Omental fat pad (tissue), 4 donors: ENCODE measurements around the gene MALRD1. TPM values are rescaled to one million over a fixed set of nuclear protein-coding genes. Genes with fewer than 3 reads are reported as not detected.

Experiments used
- ATAC-seq: fragments of 150-250 bp; one replicate; pipeline ENCODE4 v1.9.1; 2016; ENCODE audit warnings: mild to moderate bottlenecking, moderate library complexity; ENCODE audit not compliant: low FRiP score
- DNase-seq: peaks from one replicate; pipeline ENCODE4 v3.0.0-alpha.2; 2019; ENCODE audit warnings: low spot score
- CTCF ChIP-seq, 3 donors: fragments of 450-650 bp; IDR thresholded peaks; one replicate each; pipeline ENCODE4 v1.5.1; 2016 to 2017; ENCODE audit warnings: antibody characterized with exemption in 3 of 3, mild to moderate bottlenecking in 3 of 3, moderate library complexity in 2 of 3
- total RNA-seq, 4 donors: library from RNA; depleted of rRNA; stranded (reverse); fragments of >200 nt; gene quantifications; one replicate each; pipeline ENCODE4 v1.1.0, GENCODE V29; 2016

MALRD1 gene
- total RNA-seq, 4 donors from 2014 or later: 0.93 to 2.4 (median 1.4) TPM

GRCh38 chr10:19168584-19168983 lies 120.0 kb downstream of the MALRD1 start:
- TF ChIP-seq CTCF (IDR thresholded peaks at IDR 0.05): no peak
- DNase-seq (no peak), ATAC-seq (no peak)

DNA sequence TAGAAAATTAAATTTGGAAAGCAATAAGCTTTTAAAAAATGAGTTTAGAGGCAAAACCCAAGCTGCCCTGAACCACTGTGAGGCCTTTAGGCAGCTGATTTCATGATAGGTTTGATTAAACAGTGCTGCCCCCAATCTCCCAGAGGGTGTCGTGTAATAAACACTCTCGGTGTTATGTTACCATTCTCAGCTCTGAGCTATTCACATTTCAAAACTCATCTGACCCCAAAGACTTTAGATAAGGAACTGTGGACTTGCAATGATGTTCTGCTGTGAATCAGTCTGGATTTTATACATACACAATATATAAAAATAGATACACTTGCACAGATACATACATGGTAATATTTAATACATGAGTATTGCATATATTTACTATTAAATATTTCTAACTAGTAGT lies 120.4 kb downstream of the MALRD1 start:
- TF ChIP-seq CTCF (IDR thresholded peaks at IDR 0.05): no peak
- DNase-seq (no peak), ATAC-seq (no peak)

DNA sequence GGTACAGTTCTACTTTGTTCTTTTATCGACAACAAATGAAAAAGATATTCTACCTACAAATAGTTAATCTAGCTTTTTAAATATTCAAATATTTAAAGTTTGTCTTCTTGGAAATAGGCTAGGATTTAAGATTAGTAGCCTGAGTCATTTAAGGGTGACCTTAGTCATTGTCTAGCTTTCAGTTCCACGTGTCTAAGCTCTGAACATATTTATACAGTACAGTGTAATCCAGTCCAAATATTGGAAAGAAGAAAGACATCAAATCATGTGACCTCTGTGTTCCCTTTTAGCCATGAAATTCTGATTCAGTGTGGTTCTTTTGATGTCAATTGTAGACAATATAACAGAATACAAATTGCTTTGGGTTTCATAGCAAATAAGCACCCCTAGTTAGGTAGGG lies 121.1 kb downstream of the MALRD1 start:
- no peak for TF ChIP-seq CTCF (IDR thresholded peaks at IDR 0.05)
- DNase-seq (no peak), ATAC-seq (no peak)

GRCh38 chr10:19178675-19179074 lies 130.1 kb downstream of the MALRD1 start:
- no peak for TF ChIP-seq CTCF (IDR thresholded peaks at IDR 0.05)
- no peak for DNase-seq
- no peak for ATAC-seq

DNA sequence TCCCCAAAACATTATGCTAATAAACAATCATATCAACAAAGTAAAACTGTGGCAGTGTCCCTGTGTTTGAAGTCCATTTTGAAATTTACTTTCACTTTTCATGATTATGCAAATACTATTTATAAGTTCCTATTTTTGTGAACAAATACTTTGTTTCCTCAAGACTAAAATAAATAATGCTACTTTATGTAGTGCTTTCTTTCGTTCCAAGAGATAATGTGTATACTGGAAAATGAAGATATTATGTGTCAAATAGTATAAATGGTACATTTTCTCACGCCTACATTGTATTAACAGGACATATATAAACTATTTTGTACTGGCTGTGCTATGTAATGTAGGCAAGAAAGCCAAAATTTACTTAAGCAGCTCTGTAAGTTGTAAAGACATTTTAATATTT lies 136.3 kb downstream of the MALRD1 start:
- no peak for TF ChIP-seq CTCF (IDR thresholded peaks at IDR 0.05)
- no peak for DNase-seq
- ATAC-seq: no peak

DNA sequence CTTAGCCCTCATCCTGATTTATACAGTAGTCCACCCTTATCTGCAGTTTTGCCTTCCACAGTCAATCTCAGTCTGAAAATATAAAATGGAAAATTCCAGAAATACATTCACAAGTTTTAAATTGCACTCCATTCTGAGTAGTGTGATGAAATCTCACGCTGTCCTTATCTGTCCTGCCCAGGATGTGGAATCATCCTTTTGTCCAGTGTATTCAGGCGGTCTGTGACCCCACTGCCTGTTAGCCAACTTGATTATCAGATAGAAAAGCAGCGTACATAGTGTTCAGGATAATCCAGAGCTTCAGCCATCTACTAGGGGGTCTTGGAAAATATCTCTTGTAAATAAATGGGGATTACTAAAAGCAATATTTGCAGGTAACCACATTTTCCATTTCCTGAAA lies 146.3 kb downstream of the MALRD1 start:
- ATAC-seq (no peak), DNase-seq (no peak)
- no peak for TF ChIP-seq CTCF (IDR thresholded peaks at IDR 0.05)

DNA sequence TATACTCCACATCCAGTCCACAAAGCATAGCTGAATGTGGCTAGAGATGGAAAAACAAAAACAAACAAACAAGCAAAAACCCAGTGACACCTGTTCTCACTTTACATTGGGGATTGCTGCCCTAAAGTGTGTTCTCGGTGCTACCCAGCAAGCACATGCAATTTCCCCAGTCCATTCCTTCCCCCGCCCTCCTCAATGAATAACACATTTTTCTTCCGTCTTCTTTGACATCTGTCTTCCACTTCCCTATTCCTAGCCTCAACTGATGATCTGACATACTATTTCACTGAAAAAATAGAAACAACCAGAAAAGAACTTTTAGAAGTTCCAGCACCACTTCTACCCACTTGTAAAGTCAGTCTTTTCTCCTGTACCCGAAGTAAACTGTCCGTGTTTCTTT lies 147.1 kb downstream of the MALRD1 start:
- no peak for TF ChIP-seq CTCF (IDR thresholded peaks at IDR 0.05)
- no peak for ATAC-seq

More for the DNA sequence above, 147.1 kb downstream of the MALRD1 start:
- DNase-seq: no peak
